Suprapubic skin (tissue), 4 donors: ENCODE measurements around the gene ATOH8. TPM values are rescaled to one million over a fixed set of nuclear protein-coding genes. Genes with fewer than 3 reads are reported as not detected.

ENCODE experiments used
- DNase-seq, 2 donors: peaks; one replicate each; pipeline ENCODE4 v3.0.0-alpha.2; 2019; ENCODE audit warnings: low spot score in 2 of 2
- H3K27ac ChIP-seq: fragments of 200-600 bp; sonication (generic); one replicate; pipeline ENCODE4 v1.5.1; 2019
- H3K27me3 ChIP-seq: fragments of 200-600 bp; sonication (generic); one replicate; pipeline ENCODE4 v1.5.1; 2019
- H3K36me3 ChIP-seq: fragments of 200-600 bp; sonication (generic); one replicate; pipeline ENCODE4 v1.5.1; 2019
- H3K4me1 ChIP-seq: fragments of 200-600 bp; sonication (generic); one replicate; pipeline ENCODE4 v1.5.1; 2019
- H3K4me3 ChIP-seq: fragments of 200-600 bp; sonication (generic); one replicate; pipeline ENCODE4 v1.5.1; 2019; ENCODE audit warnings: mild to moderate bottlenecking
- H3K9me3 ChIP-seq: fragments of 200-600 bp; sonication (generic); one replicate; pipeline ENCODE4 v1.5.1; 2019
- EP300 ChIP-seq: sonication (generic); formaldehyde crosslinking; IDR thresholded peaks from one replicate; pipeline ENCODE4 v1.6.1; 2017; ENCODE audit warnings: antibody characterized with exemption
- POLR2A ChIP-seq, 2 donors: fragments of 450-650 bp; IDR thresholded peaks; one replicate each; pipeline ENCODE4 v1.6.1; 2017; ENCODE audit warnings: antibody characterized with exemption in 2 of 2, mild to moderate bottlenecking in 2 of 2, moderate library complexity in 2 of 2
- POLR2AphosphoS5 ChIP-seq, 3 donors: sonication (generic); formaldehyde crosslinking; IDR thresholded peaks; one replicate each; pipeline ENCODE4 v1.6.1; 2017; ENCODE audit warnings: antibody characterized with exemption in 3 of 3
- WGBS: methylation state at CpG from one replicate; pipeline ENCODE4 v1.1.5; 2018; 5-methylcytosine and 5-hydroxymethylcytosine counted together
- total RNA-seq, 4 donors: library from RNA; depleted of rRNA; stranded (reverse); fragments of >200 nt; gene quantifications; one replicate each; pipeline ENCODE4 v1.1.0, GENCODE V29; 2016
- TF ChIP-seq, protein P1 (sequence below), 2 donors: fragments of 200-600 bp in 1 of 2; fragments of 450-650 bp in 1 of 2; sonication (generic) in 1 of 2; IDR thresholded peaks; one replicate each; pipeline ENCODE4 v1.5.1; 2016 to 2019; ENCODE audit warnings: antibody characterized with exemption in 2 of 2, mild to moderate bottlenecking in 1 of 2, moderate library complexity in 1 of 2

Gene ATOH8
- total RNA-seq, 4 donors from 2014 or later: 9.7 to 30.3 (median 27.3) TPM

DNA sequence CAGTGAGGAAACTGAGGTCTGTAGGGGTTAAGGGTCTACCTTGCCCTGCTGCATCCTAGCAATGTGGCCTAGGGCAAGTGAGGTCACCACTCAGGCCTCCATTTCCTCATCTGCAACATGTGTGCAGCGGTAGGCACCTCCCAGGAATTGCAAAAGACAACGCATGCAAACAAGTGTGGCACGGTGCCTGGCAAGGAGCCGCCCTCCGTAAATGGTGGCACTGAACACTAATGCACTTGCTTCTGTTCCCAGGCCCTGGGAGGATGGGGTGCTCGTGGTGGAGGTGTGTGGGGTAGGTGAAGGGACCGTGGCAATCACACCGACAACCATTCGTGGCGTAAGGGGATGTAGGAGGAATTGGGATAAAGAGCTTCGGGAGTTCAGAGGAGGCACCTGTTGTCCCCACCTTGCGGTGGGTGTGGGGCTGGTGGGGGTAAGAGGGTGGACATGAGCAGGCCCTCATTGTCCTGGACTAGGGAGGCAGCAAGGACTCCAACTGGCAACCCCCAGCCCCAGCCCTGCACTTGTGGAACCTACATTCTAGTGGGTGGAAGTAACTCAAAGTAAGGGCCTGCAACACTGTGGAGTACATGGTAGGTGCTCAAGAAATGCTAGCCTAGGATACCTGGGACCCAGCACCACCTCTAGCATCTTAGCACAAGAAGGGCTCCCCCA lies 26.0 kb downstream of the ATOH8 start:
- no peak overlapping the region for H3K27ac ChIP-seq
- DNase-seq: no peak
- no peaks in the 10 kb centered on the region for H3K9me3 ChIP-seq
- 61% methylated on average over 12 of the region's 12 CpGs for WGBS
- H3K4me1 ChIP-seq: peaks cover 43% of the 10 kb centered on the region
- H3K4me3 ChIP-seq: no peak overlapping the region
- no peak for TF ChIP-seq POLR2AphosphoS5 (IDR thresholded peaks at IDR 0.05)
- TF ChIP-seq POLR2A (IDR thresholded peaks at IDR 0.05): no peak
- TF ChIP-seq, protein P1, sequence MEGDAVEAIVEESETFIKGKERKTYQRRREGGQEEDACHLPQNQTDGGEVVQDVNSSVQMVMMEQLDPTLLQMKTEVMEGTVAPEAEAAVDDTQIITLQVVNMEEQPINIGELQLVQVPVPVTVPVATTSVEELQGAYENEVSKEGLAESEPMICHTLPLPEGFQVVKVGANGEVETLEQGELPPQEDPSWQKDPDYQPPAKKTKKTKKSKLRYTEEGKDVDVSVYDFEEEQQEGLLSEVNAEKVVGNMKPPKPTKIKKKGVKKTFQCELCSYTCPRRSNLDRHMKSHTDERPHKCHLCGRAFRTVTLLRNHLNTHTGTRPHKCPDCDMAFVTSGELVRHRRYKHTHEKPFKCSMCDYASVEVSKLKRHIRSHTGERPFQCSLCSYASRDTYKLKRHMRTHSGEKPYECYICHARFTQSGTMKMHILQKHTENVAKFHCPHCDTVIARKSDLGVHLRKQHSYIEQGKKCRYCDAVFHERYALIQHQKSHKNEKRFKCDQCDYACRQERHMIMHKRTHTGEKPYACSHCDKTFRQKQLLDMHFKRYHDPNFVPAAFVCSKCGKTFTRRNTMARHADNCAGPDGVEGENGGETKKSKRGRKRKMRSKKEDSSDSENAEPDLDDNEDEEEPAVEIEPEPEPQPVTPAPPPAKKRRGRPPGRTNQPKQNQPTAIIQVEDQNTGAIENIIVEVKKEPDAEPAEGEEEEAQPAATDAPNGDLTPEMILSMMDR (IDR thresholded peaks at IDR 0.05): no peak
- TF ChIP-seq EP300: no peak
- H3K27me3 ChIP-seq: no peaks in the 10 kb centered on the region
- peaks cover 6% of the 10 kb centered on the region for H3K36me3 ChIP-seq

DNA sequence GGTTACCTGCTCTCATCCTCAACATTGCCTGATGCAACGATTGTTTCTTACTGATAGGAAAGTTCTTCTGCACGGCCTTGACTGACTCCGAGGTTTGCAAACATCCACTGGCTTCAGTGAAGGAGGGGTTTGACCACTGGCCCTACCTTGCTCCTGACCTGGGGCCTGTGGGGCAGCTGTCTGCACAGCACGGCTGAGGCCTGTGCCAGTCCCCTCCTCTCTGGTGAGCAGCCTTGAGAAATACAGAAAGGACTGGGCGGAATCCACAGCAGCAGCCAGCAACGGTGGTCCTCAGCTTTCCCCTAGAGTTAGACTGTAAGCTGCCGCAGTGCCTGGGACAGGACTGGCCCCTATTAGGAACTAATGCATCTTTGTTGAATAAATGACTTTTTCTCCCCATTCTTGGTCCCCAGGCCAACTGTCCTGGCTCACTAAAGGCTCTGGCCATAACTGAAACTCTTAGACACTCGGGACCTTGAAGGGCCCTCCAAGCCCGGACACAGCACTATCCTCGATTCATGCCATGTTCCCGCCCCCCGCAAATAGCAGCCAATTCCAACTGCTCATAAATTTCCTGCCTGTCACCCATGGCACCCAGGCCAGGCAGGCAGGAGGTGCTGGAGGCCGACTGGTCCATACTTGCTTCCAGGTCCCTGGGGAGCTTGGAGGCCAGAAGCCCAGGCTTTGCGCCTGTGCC lies 26.7 kb downstream of the ATOH8 start:
- H3K9me3 ChIP-seq: no peaks in the 10 kb centered on the region
- TF ChIP-seq EP300 (no peak), POLR2A (IDR thresholded peaks at IDR 0.05) (no peak), POLR2AphosphoS5 (IDR thresholded peaks at IDR 0.05) (no peak)
- TF ChIP-seq, protein P1 (IDR thresholded peaks at IDR 0.05): no peak
- peaks cover 45% of the 10 kb centered on the region for H3K4me1 ChIP-seq
- H3K4me3 ChIP-seq: no peak overlapping the region
- WGBS: 47% methylated on average over 10 of the region's 14 CpGs
- no peaks in the 10 kb centered on the region for H3K27me3 ChIP-seq
- H3K27ac ChIP-seq: no peak overlapping the region
- no peak for DNase-seq
- H3K36me3 ChIP-seq: peaks cover 6% of the 10 kb centered on the region

DNA sequence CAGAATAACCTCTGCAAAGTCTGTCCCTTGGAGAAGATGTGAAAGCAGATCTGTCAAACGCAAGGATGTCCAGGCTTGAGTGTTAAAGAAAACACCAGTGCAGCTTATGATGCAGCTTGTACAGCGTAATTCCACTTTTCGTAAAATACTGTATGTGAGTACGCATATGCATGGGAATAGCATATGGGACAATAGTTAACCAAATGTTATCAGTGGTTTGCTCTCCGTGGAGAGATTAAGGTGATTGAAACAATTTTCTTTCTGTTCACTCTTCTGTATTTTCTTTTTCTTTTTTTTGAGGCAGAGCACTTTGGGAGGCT lies 27.2 kb downstream of the ATOH8 start:
- WGBS: 68% methylated on average over 5 of the region's 5 CpGs
- no peak for DNase-seq
- Histone ChIP-seq H3K4me3 (no peak overlapping the region), H3K27me3 (no peaks in the 10 kb centered on the region), H3K4me1 (peaks cover 45% of the 10 kb centered on the region), H3K36me3 (peaks cover 6% of the 10 kb centered on the region), H3K27ac (no peak overlapping the region), H3K9me3 (no peaks in the 10 kb centered on the region)
- TF ChIP-seq EP300: no peak
- TF ChIP-seq, protein P1 (IDR thresholded peaks at IDR 0.05): no peak
- no peak for TF ChIP-seq POLR2A (IDR thresholded peaks at IDR 0.05)

DNA sequence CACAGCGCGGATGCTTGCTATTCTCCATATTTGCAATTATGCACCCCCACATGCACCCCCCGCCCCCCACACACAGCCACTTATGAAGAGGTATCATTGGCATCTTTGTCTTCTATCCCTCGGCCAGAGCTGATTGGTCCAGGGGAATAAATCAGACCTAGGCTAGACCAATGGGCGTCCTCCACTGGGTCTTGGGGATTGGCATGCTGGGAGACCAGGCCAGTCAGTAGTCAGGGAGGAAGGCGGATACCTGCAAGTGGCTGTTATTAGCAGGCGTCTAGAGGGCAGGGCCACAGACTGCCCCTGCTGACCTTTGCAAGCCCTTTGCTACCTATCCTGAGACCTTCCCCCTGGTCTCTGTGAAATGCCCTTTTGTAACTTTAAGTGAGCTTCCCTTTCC lies 30.0 kb downstream of the ATOH8 start:
- no peak overlapping the region for H3K27ac ChIP-seq
- WGBS: 98% methylated on average over 4 of the region's 7 CpGs
- H3K9me3 ChIP-seq: no peaks in the 10 kb centered on the region
- H3K36me3 ChIP-seq: peaks cover 19% of the 10 kb centered on the region
- H3K4me3 ChIP-seq: no peak overlapping the region
- no peaks in the 10 kb centered on the region for H3K27me3 ChIP-seq
- H3K4me1 ChIP-seq: peaks cover 23% of the 10 kb centered on the region
- TF ChIP-seq POLR2AphosphoS5 (IDR thresholded peaks at IDR 0.05): no peak
- no peak for TF ChIP-seq POLR2A (IDR thresholded peaks at IDR 0.05)
- TF ChIP-seq EP300: no peak
- TF ChIP-seq, protein P1 (IDR thresholded peaks at IDR 0.05): no peak
- DNase-seq: no peak

DNA sequence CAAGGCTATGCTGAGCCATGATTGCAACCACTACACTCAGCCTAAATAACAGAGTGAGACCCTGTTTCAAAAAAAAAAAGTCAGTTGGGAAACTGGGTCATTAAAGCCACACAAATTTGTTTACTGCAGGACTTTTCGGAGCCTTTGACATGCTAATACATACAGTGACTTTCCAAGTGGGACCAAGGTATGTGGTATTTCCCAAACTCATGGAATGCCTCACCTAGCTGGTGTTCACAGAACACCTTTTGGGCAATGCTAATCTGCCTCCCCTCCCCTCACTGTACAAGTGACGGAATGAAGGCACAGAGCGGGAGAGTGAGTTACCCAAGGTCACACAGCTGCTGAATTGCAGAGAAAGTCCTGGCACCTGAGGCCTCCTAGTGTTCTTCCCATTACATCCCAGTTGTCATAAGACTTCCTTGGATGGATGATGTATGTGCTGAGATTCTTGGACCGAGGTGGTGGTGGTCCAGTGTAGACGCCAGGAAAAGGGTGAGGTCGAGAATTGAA lies 30.7 kb downstream of the ATOH8 start:
- WGBS: 84% methylated on average over 6 of the region's 6 CpGs
- peaks cover 18% of the 10 kb centered on the region for H3K36me3 ChIP-seq
- H3K27me3 ChIP-seq: no peaks in the 10 kb centered on the region
- no peak for TF ChIP-seq POLR2A (IDR thresholded peaks at IDR 0.05)
- TF ChIP-seq EP300: no peak
- TF ChIP-seq, protein P1 (IDR thresholded peaks at IDR 0.05): no peak
- no peak for TF ChIP-seq POLR2AphosphoS5 (IDR thresholded peaks at IDR 0.05)
- peaks cover 15% of the 10 kb centered on the region for H3K4me1 ChIP-seq
- no peak for DNase-seq
- H3K27ac ChIP-seq: no peak overlapping the region
- H3K4me3 ChIP-seq: no peak overlapping the region
- H3K9me3 ChIP-seq: no peaks in the 10 kb centered on the region
